HG03558 (cell line): ENCODE measurements around the gene SERPINA12.
"Not testable (repeated sequence)": the region's sequence is repeated elsewhere in the genome, so short reads cannot be mapped to it uniquely, and the experiment has no call there.

Source experiments
- ATAC-seq: cut with Tn5 transposase; IDR thresholded peaks from one replicate; pipeline ENCODE4 v1.9.1; 2021; ENCODE audit warnings: moderate number of reproducible peaks; ENCODE audit not compliant: unreplicated experiment; ENCODE audit errors: extremely low read depth

Gene SERPINA12

DNA sequence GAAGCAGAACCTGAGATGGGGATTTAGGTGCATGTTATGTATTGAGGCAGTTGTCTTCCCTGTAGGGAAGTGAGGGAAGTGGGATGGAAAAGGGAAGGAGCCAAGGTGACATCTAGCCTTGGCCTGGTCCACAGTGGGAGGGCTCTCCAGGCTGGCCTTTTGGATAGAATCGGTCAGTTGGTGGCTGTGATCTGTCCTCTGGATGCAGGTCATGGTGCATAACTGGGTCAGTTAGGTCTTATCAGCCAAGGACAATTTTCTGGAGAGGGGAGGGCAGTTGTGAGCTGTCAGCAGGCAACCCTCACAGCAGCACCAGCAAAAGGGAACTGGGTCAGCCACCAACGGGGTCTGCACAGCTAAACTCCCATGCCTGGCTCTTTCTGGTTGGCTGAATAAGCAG, 9.6 kb downstream of the SERPINA12 start:
- ATAC-seq: no peak

DNA sequence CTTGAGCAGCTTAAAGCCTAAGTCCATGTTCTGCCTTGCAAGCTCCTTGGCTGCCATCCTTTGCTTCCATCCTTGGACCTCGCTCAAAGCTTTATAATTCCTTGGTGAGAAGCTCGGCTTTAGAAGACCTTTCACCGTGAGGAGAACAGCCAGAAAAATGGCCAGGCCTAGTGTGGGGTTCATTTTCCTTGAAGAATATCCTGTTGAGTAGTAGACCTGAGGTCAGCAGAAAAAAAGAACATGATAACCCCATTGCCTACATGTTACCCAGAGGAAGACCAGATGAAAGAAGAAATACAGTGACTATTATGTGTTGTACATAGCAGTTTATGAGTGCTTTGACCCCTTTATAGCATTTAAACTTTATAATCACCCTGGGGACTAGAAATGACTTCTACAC, 11.1 kb downstream of the SERPINA12 start:
- ATAC-seq: no peak

- no peak for ATAC-seq
Measured at GRCh38 chr14:94494085-94494484, 15.2 kb downstream of the SERPINA12 start.

DNA sequence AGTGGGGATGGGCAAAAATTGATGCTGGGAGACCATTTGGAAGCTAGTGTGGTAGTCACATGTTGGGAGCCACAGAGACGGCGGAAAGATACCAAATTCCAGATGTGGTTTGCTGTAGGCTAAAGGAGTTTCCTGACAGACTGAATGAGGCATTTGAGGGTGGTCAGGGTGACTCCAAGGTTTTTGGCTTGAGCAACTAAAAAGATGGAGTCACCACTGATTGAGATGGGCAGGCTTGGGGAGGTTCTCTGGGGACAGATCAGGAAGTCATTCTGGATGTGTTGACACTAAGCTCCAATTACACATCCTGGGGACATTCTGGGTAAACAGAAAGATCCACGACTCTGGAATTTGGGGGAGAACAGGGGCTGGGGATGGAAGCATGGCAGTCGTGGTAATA, 17.8 kb downstream of the SERPINA12 start:
- no peak for ATAC-seq

DNA sequence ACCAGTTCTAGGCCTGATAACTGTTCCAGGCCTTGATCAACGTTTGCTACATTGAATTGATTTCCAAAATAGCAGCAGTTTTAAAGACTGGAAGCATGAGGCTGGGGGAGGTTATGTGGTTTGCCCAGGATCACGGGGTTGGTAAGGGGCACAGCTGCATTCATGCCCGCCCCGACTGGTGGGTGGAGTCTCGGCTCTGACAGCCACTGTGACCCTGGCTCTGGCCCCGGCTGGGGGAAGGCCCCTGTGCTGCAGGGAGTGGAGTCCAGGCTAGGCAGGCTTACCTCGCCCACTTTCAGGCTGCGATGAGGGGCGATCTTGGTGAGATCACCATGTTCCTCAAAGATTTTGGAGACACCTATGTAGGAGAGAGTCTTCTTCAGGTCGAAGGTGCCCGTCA, 19.9 kb downstream of the SERPINA12 start:
- no peak for ATAC-seq

DNA sequence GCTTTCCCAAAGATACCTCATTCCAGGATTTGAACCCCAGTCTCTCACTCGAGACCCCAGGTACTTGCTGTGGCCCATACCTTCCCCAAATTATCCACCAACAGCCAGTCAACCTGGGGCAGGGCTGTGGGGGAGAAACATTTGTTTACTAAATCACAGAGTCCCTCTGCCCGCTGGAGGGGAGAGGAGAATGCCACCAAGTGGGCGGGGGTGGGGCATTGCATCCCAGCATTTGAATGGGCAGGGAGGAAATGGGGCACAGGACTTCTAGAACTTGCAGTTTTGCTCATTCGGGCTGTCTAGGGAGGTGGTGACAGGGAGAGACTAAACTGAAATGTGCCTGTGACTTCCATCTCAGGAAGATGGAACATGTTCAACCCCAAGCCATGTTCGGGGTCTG, 22.4 kb downstream of the SERPINA12 start:
- ATAC-seq: no peak

GRCh38 chr14:94485944-94486841, 23.1 kb downstream of the SERPINA12 start:
- ATAC-seq: no peak

- ATAC-seq: no peak
Measured at GRCh38 chr14:94484481-94484880, 24.8 kb downstream of the SERPINA12 start.

- no peak for ATAC-seq
Measured at GRCh38 chr14:94483729-94484275, 25.5 kb downstream of the SERPINA12 start.

GRCh38 chr14:94483071-94483451, 26.2 kb downstream of the SERPINA12 start:
- no peak for ATAC-seq

- not testable (repeated sequence) for ATAC-seq
Measured at GRCh38 chr14:94482132-94483070, 26.9 kb downstream of the SERPINA12 start.

DNA sequence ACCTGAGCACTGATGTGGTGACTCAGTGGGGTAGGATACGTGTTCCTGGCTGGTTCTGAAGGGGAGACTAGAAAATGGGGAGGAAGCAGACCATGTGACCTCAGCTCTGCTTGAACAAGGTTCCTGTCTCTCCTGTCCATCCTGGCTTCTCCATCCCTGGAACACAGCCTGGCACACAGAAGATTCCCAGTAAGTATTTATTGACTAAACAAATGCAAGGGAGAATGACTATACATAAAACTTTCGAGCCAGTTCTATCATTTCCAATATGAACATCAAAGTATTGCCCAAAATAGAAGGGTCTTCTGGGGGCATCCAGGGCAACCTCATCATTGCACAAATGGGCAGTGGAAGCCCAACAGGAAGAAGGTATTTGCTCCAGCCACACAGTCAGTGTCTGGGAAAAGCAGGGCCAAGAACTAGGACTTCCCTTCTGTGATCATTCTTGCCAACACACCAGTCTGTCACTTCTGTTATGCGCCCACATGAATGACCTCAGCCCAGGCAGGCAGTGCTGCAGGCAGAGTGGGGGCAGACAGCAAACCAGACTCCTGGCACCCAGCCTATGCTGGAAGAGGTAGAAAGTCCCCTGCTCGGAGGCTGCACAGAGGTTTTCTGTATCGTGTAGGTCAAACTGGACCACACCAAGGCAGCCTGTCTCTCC, 27.7 kb downstream of the SERPINA12 start:
- no peak for ATAC-seq

DNA sequence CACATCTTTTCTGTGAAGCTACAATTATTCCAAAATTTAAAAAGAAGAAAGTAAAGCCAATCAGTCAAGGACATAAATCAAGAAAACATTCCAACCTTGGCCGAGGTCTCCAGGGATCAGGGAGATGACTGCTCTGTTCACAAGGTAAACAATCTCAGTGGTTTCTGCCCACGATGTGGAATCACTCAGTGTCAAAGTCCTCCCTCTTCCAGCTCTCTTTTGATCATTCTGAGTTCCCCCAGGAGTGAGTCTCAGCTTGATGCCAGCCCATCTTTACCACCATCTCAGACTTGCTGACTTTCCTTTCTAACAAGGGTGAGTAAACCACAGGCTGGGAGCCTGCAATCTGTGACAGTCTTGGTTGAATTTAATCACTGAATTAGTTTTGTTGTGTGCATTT, 28.5 kb downstream of the SERPINA12 start:
- no peak for ATAC-seq

GRCh38 chr14:94478420-94478819, 30.8 kb downstream of the SERPINA12 start:
- ATAC-seq: no peak

DNA sequence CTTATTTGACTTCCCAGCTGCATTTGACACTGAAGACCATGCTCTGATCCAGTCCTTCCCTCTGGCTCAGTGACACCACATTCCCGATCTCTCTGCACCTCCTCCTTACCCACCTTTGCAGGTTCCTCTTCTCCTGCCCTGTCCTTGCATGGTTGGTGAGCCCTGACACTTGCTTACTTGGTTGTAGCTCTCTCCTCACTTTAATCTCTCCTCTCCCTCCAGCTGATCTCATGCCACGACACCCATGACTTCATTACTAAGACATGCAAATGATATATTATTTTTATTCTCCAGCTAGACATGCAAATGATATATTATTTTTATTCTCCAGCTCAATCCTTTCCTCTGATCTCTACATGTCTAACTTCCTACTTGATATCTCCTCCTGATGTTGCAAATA, 33.2 kb downstream of the SERPINA12 start, which contains the start of gene SERPINA9:
TSS of gene SERPINA9 (minus strand) at position 175 of the 400 bp plus-strand sequence. CDS start 6,357 bp downstream, outside the sequence.
- no peak for ATAC-seq

DNA sequence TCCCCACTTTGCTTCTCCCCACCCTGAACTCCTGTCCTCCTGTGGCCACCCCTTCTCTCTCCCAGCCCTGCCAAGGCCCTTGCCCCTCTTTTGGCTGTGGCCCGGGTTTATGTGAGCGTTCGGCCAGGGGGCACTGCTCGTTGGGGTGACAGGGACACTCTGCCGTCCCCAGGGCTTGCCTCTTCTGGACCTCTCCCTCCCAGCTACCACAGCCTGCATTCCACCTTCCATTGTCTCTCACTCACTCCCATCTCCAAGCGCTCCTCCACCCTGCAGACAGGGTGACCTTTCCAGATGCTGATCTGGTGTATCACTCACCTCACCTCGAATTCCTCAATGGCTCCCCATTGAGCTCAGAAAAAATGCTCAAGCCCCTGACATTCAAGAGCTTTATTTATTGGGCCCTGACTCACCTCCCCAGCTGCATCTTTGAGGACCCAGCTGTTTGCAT, 34.7 kb downstream of the SERPINA12 start:
- ATAC-seq: no peak

- ATAC-seq: no peak
Measured at GRCh38 chr14:94473666-94474410, 35.4 kb downstream of the SERPINA12 start.

DNA sequence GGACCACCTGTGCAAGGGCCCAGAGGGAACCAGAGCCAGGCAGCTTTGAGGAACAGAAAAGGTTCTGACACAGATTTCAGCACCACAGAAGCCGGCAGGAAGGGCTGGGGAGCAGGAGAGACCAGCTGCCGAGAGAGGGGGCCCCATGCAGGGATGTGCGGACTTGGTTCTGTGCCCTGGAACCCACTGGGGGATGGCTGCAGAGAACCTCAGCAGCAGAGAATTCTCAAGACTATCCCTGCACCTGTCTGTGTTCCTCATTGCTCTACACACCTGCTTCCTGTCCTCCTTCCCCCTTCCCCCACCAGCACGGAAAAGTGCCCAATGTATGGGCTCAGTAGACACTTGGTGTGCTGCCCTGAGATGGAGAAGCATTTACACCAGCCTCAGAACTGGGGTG, 36.4 kb downstream of the SERPINA12 start:
- no peak for ATAC-seq

DNA sequence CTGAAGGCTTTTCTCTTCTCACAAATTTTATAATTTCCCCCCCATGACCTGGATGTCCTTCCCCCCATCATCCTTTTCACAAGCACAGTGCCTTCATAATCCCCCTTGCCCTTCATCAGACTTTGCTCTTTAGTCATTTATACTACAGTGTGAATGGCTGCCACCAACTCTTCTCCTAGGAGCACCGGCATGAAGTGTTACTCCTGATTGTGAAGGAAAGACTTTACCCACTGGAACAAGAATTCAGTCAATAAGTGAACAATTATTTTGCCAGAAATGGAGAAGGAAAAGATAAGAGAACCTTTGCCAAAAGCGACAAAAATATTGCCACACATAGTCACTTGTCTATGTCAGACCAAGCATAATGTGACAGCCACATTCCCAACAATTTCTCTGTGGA, 38.2 kb downstream of the SERPINA12 start:
- no peak for ATAC-seq
